IPS-NIHi11 (cell line): Measurements from ENCODE around the gene ACAD11.

Experiments used
- DNase-seq: peaks from one replicate; pipeline ENCODE4 v3.0.0; 2012; ENCODE audit warnings: mixed read lengths, low spot score

The ACAD11 gene

GRCh38 chr3:132555306-132556035 lies 104.1 kb downstream of the ACAD11 start:
- DNase-seq: no peak

- no peak for DNase-seq
These were observed 105.2 kb downstream of the ACAD11 start for GRCh38 chr3:132554437-132554836.

GRCh38 chr3:132553826-132554225 lies 105.8 kb downstream of the ACAD11 start:
- DNase-seq: no peak

GRCh38 chr3:132550579-132551305 lies 108.9 kb downstream of the ACAD11 start:
- no peak for DNase-seq

GRCh38 chr3:132549890-132550578 lies 109.6 kb downstream of the ACAD11 start:
- no peak for DNase-seq

- no peak for DNase-seq
These were observed 110.4 kb downstream of the ACAD11 start for GRCh38 chr3:132549169-132549568.

- no peak for DNase-seq
These were observed 114.1 kb downstream of the ACAD11 start for GRCh38 chr3:132545471-132545870.

- no peak for DNase-seq
These were observed 115.5 kb downstream of the ACAD11 start for GRCh38 chr3:132544130-132544529.

- DNase-seq: no peak
These were observed 116.4 kb downstream of the ACAD11 start for GRCh38 chr3:132543011-132543739.

GRCh38 chr3:132542577-132542976 lies 117.0 kb downstream of the ACAD11 start:
- DNase-seq: no peak

GRCh38 chr3:132539681-132540080 lies 119.9 kb downstream of the ACAD11 start:
- DNase-seq: no peak

GRCh38 chr3:132538072-132538471 lies 121.5 kb downstream of the ACAD11 start:
- DNase-seq: no peak

GRCh38 chr3:132537297-132537696 lies 122.3 kb downstream of the ACAD11 start:
- no peak for DNase-seq

- DNase-seq: no peak
These were observed 123.0 kb downstream of the ACAD11 start for GRCh38 chr3:132536442-132537153.

- peak; percentile 68 for DNase-seq
These were observed 123.8 kb downstream of the ACAD11 start for GRCh38 chr3:132535575-132536441.

GRCh38 chr3:132530624-132531023 lies 129.0 kb downstream of the ACAD11 start:
- no peak for DNase-seq

GRCh38 chr3:132522353-132522752 lies 137.3 kb downstream of the ACAD11 start:
- no peak for DNase-seq

GRCh38 chr3:132521901-132522300 lies 137.7 kb downstream of the ACAD11 start:
- DNase-seq: no peak

GRCh38 chr3:132519914-132520313 lies 139.7 kb downstream of the ACAD11 start:
- DNase-seq: no peak

- no peak for DNase-seq
These were observed 142.3 kb downstream of the ACAD11 start for GRCh38 chr3:132517311-132517710.

GRCh38 chr3:132513057-132513456 lies 146.6 kb downstream of the ACAD11 start:
- DNase-seq: no peak
